GM12801 (cell line): ENCODE results near the gene ARMH3.

Source experiments
- CTCF ChIP-seq: IDR thresholded peaks from one replicate; pipeline ENCODE4 v1.5.1; 2011; ENCODE audit warnings: control low read depth; ENCODE audit not compliant: insufficient read length; ENCODE audit errors: extremely low read depth

ARMH3 gene

GRCh38 chr10:101874252-101874651 lies 181.7 kb downstream of the ARMH3 start:
- no peak for TF ChIP-seq CTCF

GRCh38 chr10:101867931-101868330 lies 188.0 kb downstream of the ARMH3 start:
- no peak for TF ChIP-seq CTCF

- TF ChIP-seq CTCF: no peak
Observed at GRCh38 chr10:101859530-101859929, 196.4 kb downstream of the ARMH3 start.

DNA sequence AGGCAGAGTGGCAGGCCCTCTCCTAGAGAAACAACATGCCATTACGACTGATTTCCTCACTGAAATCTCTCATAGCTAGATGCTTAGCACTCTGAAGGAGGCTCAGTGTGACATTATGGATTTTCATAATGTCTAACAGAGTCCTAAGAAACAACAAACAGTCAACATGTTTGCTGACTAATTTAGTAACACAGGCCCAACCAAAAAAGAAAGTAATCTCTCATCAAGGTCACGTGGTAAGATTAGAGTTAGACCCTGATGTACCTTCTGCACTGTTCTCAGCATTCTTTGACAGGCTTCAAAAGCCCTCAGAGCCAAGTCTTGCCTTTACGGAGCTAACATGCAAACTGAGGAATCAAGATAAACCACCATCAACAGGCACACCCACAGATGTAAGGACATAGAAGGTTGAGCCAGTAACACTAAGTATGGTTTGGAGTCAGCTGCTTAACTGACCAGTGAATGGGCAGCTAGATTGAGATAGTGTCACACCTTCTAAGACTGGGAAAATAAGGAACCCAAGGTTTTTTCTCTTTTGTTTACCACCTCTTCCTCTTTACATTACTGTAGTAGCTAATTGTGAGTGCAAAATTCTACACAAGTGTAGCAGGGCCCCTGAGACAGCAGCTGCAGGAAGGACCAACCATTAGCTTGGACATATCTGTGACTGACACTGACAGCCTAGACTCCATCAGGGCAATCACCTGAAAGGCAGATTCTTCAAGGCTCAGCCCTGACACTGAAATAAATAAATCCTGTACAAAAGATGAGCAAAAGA lies 197.1 kb downstream of the ARMH3 start:
- no peak for TF ChIP-seq CTCF

DNA sequence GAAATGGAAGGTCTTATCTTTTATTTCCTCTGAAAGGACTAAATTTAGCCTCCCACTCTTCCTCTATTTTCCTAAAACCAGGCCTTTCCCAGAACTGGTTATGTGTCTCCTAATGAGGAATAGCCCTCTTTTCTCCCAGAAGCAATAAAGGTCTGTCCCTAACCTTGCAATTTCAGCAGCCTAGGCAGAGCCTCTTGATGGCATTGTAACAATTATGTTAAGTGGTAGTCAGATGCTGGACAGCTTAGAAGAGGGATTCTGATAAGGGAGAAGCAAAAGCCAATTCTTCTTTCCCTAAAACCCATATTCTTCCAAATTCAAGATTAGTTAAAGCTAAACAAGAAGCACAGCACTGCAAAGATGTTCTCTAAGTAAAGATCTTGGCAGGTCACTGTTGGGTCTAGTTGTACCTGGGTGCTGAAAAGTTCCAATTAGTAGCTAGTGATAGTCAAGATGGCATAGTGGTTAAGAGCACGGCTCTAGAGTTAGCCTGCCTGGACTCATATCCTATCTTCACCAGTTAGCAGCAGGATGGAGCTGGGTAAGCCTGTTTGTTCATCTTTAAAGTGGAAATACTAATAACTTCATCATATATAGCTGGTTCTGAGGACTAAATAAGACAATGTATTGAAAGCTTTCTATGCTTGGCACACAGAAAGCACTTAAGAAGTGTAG lies 198.0 kb downstream of the ARMH3 start:
- no peak for TF ChIP-seq CTCF

GRCh38 chr10:101856626-101857025 lies 199.3 kb downstream of the ARMH3 start:
- no peak for TF ChIP-seq CTCF

- no peak for TF ChIP-seq CTCF
Observed at GRCh38 chr10:101851411-101852116, 204.4 kb downstream of the ARMH3 start.
